ENCODE data around the gene KAZN. TPM values are rescaled to one million over a fixed set of nuclear protein-coding genes. Genes with fewer than 3 reads are reported as not detected.

Gene KAZN
- total RNA-seq, 1 donor from 2014 or later = 2.2 TPM

- intact Hi-C loops (cut with micrococcal nuclease) = no loop called here
Measured at GRCh38 chr1:14580986-14581385, 17.5 kb upstream of the KAZN start.

GRCh38 chr1:14583788-14584187 is 14.7 kb upstream of the KAZN start:
- no peak for ATAC-seq
- intact Hi-C loops (cut with micrococcal nuclease) = no loop called here
- no peak for DNase-seq

More at GRCh38 chr1:14580986-14581385, 17.5 kb upstream of the KAZN start:
- ATAC-seq (no peak), DNase-seq (no peak)

DNA sequence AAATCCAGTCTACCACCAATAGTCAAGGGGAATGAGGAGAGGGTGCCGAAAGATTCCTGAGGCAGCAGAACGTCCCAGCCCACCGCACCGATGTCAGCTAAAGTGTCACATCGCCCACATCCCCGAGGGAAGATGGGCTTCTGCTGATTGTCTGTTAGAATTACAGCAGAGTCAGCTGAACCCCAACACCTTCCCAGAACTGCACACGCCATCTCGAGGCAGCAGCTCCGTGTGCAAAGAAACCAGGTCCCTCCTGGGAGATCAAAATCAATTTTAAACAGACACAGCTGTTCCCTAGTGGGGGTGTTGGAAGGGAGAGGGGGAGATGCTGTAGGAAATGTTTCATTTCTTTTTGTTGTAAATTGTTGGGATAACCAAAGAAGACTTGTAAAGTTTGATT is 12.8 kb upstream of the KAZN start:
- no peak for ATAC-seq
- DNase-seq = no peak
- intact Hi-C loops (cut with micrococcal nuclease) = no loop called here

GRCh38 chr1:14590411-14591180 is 7.9 kb upstream of the KAZN start:
- ATAC-seq (no peak), DNase-seq (no peak)
- intact Hi-C loops (cut with micrococcal nuclease) = no loop called here

GRCh38 chr1:14591600-14591999 is 6.9 kb upstream of the KAZN start:
- no peak for ATAC-seq
- DNase-seq = no peak
- intact Hi-C loops (cut with micrococcal nuclease) = no loop called here

DNA sequence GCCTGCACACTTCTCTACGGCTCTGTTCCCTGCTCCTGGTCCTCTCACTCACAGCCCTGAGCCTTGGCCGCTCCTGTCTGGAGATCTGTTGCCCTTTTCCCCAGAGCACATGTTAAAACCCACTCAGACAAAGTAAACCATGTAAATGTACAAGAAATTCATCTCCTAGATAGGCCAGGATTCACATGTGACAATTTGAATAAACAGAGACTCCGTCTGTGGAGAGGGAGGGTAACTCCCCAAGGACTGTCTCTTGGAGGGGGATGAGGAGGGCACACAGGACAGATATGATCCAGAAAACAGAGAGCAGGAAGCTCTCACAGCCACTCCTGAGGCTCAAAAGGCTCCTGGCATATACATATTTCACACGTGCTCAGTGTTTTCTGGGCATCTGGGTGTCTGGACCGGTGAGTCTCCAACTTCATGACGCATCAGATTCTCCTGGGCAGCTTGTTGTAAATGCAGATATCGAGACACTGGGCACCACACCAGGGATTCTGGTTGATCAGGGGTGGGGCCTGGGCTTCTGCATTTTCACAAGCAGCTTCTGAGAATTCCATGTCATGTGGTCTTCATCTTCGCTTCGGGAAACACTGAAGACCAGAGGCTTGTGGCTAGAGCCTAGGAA is 6.4 kb upstream of the KAZN start:
- ATAC-seq = no peak
- DNase-seq = no peak
- intact Hi-C loops (cut with micrococcal nuclease) = no loop called here

DNA sequence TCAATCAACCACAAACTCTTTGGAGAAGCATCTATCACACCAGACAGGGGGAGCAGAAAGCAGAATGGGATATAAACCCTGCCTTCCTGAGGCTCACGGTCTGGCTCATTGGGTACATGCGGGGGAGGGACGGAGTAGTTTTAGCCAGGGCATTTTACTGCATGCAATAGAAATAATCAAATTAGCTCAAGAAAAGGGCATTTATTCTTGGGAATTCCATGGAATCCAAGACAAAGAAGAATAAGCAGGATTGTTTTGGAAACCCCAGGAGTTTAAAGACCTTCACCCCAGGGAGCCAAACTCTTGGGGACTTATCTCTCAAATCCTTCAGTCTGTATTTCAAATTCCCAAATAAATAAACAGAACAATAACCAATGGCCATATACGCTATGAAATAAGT is 5.2 kb upstream of the KAZN start:
- no peak for ATAC-seq
- intact Hi-C loops (cut with micrococcal nuclease) = no loop called here
- DNase-seq = no peak

- no peak for DNase-seq
- intact Hi-C loops (cut with micrococcal nuclease) = no loop called here
- ATAC-seq = no peak
Measured at GRCh38 chr1:14594045-14594444, 4.4 kb upstream of the KAZN start.

DNA sequence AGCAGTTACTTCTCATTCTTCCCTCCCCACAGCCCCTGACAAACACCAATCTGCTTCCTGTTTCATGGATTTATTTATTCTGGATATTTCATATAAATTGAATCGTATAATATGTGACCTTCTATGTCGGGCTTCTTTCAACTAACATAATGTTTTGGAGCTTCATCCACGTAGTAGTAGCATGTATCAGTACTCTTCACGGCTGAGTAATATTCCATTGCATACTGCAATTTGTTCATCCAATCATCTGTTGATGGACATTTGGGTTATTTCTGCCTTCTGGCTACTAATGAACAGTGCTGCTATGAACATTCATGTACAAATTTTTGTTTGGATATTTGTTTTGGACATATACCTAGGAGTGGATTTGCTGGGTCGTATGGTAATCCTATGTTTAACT is 1.9 kb upstream of the KAZN start:
- no peak for ATAC-seq
- intact Hi-C loops (cut with micrococcal nuclease) = no loop called here
- no peak for DNase-seq

GRCh38 chr1:14597343-14598006 is 1.0 kb upstream of the KAZN start:
- no peak for ATAC-seq
- intact Hi-C loops (cut with micrococcal nuclease) = no loop called here
- DNase-seq = no peak

DNA sequence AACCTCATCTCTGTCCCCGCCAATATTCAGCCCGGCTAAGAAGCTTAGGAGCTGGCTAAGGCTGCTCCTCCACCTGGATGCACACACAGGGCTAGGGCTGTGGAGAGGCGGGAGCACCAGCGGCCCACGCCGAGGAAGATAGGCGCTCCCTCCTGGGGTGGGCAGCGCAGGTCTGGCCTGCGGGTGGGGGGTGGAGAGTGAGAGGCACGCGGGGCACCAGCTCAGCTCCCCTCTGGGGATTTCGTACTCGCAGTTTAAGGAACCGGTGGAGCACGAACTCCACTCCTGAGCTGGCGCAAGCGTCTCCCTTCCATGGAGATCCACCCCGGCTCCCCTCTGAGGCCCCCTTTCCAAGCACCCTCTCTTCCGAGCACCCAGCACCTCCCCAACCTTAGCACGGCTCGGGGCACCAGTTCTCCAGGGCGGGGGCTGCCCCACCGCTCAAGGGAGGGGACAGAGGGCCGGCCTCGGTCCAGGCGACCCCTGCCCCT is 433 bp upstream of the KAZN start:
- ATAC-seq (peak; percentile 49), DNase-seq (no peak)
- intact Hi-C loops (cut with micrococcal nuclease) = no loop called here

DNA sequence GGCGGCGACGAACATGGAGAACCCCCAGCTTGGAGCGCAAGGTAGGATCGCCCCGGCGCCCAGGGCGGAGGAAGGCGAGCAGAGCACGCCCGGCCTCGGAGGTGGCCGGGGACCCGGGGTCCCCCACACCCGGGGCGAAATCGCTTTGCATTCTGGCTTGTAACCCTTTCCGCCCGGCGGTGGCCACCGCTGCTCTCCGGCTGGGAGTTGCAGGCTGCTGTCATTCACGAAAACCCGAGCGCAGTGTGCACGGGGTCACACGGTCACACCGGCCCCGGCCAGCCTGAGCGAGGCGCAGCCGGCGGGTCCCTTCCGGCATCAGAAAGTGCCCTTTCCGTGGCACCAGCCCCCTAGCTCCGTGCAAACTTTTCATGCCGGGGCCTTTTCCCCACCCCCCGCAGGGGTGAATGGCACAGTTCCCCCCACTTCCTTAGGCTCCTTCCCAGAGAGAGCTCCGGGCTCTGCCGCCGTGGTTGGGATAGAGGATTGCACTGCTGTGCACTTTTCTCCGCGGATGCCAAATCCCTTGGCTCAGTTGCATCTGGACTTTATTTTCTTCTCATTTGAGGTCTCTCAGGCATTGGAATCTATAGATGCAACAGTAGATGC is 802 bp downstream of the KAZN start:
- intact Hi-C loops (cut with micrococcal nuclease) = no loop called here
- DNase-seq = peak; percentile 28
- ATAC-seq = peak; percentile 28

DNA sequence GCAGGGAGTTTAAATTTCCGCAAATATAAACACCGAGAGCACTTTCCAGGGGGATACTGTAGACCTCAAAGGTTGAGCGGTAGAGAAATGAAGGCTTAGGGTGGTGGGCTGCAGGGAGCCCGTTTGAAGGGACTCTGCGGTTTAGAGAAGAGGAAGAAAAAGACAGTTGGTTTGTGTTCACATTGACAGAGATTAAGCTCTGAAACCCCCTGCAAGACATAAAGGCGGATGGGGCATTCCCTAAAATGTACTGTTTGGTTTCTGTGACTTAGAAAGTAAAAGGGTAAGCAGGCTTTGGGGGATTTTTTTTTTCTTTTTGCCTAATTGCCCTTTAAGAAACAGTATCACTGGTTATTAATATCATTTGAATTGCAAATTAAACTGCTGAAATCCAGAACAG is 1.3 kb downstream of the KAZN start:
- DNase-seq = no peak
- intact Hi-C loops (cut with micrococcal nuclease) = no loop called here

GRCh38 chr1:14600405-14601112 is 2.1 kb downstream of the KAZN start:
- ATAC-seq (no peak), DNase-seq (no peak)
- intact Hi-C loops (cut with micrococcal nuclease) = no loop called here

More for the DNA sequence above, 1.3 kb downstream of the KAZN start:
- no peak for ATAC-seq

DNA sequence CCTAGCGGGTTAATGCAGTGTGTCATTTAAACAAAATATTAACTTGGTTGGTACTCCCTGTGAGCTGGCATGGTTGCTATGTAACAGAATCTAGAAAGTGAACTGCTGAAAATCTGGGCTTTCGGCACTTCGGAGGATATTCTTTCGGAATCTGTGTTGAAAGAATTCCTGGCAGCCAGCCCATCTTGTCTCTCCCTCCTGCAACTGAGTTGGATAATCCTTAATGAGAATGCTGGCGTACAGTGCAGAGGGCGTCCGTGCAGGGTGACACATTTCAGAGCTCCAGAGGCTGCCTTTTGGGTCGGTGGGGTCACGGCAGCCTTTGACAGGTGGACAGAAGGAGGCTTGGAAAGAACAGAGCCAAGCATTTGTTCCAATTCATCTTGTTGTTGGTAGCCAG is 3.7 kb downstream of the KAZN start:
- DNase-seq = peak; percentile 49
- intact Hi-C loops (cut with micrococcal nuclease) = no loop called here
- ATAC-seq = peak; percentile 54

DNA sequence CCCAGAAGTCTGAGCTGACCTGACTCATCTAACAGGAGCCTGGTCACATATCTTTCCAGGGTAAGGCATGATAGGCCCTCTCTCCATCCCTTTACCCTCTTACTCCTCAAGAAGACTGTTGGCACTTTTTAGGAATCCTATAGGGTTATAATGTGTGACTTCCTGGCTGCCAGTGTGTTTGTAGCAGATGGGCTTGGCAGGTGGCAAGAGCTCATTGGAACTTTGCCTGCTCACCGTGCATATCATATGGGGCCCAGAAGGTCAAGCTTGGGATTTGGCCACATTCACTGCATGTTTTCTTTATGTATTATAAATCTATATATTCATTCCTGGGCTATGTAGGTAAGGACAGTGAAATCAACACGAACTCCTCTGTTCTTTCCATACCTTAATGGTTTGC is 5.2 kb downstream of the KAZN start:
- ATAC-seq = no peak
- intact Hi-C loops (cut with micrococcal nuclease) = no loop called here
- DNase-seq = no peak

GRCh38 chr1:14604414-14604813 is 5.9 kb downstream of the KAZN start:
- ATAC-seq = no peak
- intact Hi-C loops (cut with micrococcal nuclease) = no loop called here
- no peak for DNase-seq

- intact Hi-C loops (cut with micrococcal nuclease) = no loop called here
- ATAC-seq (no peak), DNase-seq (no peak)
Measured at GRCh38 chr1:14605945-14606344, 7.5 kb downstream of the KAZN start.

- DNase-seq (no peak), ATAC-seq (no peak)
- intact Hi-C loops (cut with micrococcal nuclease) = no loop called here
Measured at GRCh38 chr1:14606632-14607031, 8.1 kb downstream of the KAZN start.
